ENCODE results near the gene LCOR.

The LCOR gene

DNA sequence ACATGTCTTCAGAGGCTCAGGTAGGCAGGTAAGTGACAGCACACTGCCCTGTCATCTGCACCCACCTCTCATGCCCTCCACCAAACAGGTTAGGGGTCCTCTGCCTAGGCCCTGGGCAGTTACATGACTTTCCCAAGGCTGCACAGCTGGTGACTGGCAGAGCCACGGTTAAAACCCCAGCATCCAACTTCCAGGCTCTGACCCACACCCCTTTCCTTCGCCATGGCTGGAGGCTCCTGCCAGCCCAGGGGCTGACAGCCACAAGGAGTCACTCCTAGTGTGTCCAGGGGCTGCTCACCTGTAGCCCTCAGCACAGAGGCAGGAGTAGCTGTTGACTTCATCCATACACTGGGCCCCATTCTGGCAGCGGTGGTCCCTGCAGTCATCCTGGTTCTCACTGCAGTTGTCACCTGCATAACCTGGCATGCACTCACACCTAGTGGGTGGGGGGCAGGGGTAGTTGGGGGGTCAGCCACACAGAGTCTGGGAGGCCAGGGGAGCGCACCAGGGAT, 178.7 kb downstream of the LCOR start:
- peaks cover 0 to 17% of the 10 kb centered on the region in 2 donors for H3K9me3 Mint-ChIP-seq
- no peaks in the 10 kb centered on the region for H3K27me3 Mint-ChIP-seq
- no peak overlapping the region for H3K27ac Mint-ChIP-seq
- no peak overlapping the region for H3K4me3 Mint-ChIP-seq
- no peak for DNase-seq
- no peak for ATAC-seq (replicated peaks)
- no peaks in the 10 kb centered on the region for H3K36me3 Mint-ChIP-seq (ENCODE audit: insufficient read depth)
- no peaks in the 10 kb centered on the region for H3K4me1 Mint-ChIP-seq (ENCODE audit: low read depth in 2 of 2)

GRCh38 chr10:97011397-97011796, 179.3 kb downstream of the LCOR start:
- Mint-ChIP-seq H3K27me3 (no peaks in the 10 kb centered on the region), H3K4me1 (ENCODE audit: low read depth in 2 of 2) (no peaks in the 10 kb centered on the region), H3K27ac (peak overlapping the region in 1 of 2 donors; percentile 24), H3K36me3 (ENCODE audit: insufficient read depth) (no peaks in the 10 kb centered on the region), H3K4me3 (no peak overlapping the region), H3K9me3 (peaks cover 0 to 15% of the 10 kb centered on the region in 2 donors)
- ATAC-seq (replicated peaks) (no peak), DNase-seq (no peak)

DNA sequence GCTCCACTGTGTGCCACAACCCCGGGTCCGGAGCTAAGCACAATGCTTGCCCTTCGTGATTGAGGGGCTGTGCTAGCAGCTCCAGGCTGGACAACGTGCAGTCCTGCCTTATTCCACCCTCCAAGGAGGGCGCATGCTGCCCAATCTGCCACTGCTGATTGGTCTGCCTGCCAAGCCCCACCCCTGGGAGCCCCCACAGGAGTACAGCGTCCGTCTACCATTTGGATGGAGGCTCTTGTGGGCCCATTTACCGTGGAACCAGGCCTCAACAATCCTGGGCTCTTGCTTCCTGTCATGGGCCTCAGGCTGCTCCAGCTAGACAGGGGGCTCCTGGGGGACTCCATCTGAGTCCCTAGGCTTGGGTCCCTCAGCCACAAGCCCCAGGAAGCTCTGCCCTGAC, 180.4 kb downstream of the LCOR start:
- ATAC-seq (replicated peaks) (no peak), DNase-seq (no peak)
- no peak overlapping the region for H3K4me3 Mint-ChIP-seq
- H3K4me1 Mint-ChIP-seq (ENCODE audit: low read depth in 2 of 2), result peaks cover 8% of the 10 kb centered on the region in 2 donors
- H3K27me3 Mint-ChIP-seq, result no peaks in the 10 kb centered on the region
- H3K36me3 Mint-ChIP-seq (ENCODE audit: insufficient read depth), result no peaks in the 10 kb centered on the region
- H3K9me3 Mint-ChIP-seq, result peaks cover 0 to 5% of the 10 kb centered on the region in 2 donors
- H3K27ac Mint-ChIP-seq, result no peak overlapping the region

GRCh38 chr10:97013568-97013967, 181.5 kb downstream of the LCOR start:
- Mint-ChIP-seq H3K9me3 (no peaks in the 10 kb centered on the region), H3K36me3 (ENCODE audit: insufficient read depth) (no peaks in the 10 kb centered on the region), H3K27me3 (no peaks in the 10 kb centered on the region), H3K4me1 (ENCODE audit: low read depth in 2 of 2) (peaks cover 8 to 9% of the 10 kb centered on the region in 2 donors), H3K4me3 (no peak overlapping the region), H3K27ac (no peak overlapping the region)
- DNase-seq (no peak), ATAC-seq (replicated peaks) (no peak)

DNA sequence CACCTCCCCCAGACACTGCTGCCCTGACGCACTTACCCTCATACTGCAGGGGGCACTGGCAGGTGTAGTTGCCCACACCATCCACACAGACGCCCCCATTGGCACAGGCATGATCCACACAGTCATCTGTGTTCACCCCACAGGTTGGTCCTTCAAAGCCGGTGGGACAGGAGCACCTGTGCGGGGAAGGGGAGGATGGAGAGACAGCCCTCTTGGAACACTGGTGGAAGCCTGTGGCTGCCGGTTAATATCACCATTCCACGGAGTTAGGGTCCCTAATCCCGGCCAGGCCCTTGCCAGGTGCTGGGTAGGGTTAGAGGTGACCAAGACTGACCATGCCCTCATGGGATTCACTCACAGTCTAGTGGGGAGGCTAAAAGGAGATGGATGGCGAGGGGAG, 181.9 kb downstream of the LCOR start:
- H3K36me3 Mint-ChIP-seq (ENCODE audit: insufficient read depth), result no peaks in the 10 kb centered on the region
- H3K4me1 Mint-ChIP-seq (ENCODE audit: low read depth in 2 of 2), result peaks cover 8 to 9% of the 10 kb centered on the region in 2 donors
- H3K4me3 Mint-ChIP-seq, result no peak overlapping the region
- H3K27me3 Mint-ChIP-seq, result no peaks in the 10 kb centered on the region
- DNase-seq (no peak), ATAC-seq (replicated peaks) (no peak)
- H3K9me3 Mint-ChIP-seq, result no peaks in the 10 kb centered on the region
- peak overlapping the region in 1 of 2 donors; percentile 72 for H3K27ac Mint-ChIP-seq

- DNase-seq (no peak), ATAC-seq (replicated peaks) (no peak)
- Mint-ChIP-seq H3K36me3 (ENCODE audit: insufficient read depth) (no peaks in the 10 kb centered on the region), H3K27me3 (no peaks in the 10 kb centered on the region), H3K27ac (peak overlapping the region in 1 of 2 donors; percentile 27), H3K4me1 (ENCODE audit: low read depth in 2 of 2) (peaks cover 8 to 9% of the 10 kb centered on the region in 2 donors), H3K4me3 (no peak overlapping the region), H3K9me3 (no peaks in the 10 kb centered on the region)
Observed at GRCh38 chr10:97015240-97015639, 183.1 kb downstream of the LCOR start.

- no peak for DNase-seq
- Mint-ChIP-seq H3K27me3 (no peaks in the 10 kb centered on the region), H3K36me3 (ENCODE audit: insufficient read depth) (no peaks in the 10 kb centered on the region), H3K27ac (peak overlapping the region; percentile 54 to 74), H3K4me1 (ENCODE audit: low read depth in 2 of 2) (peaks cover 8 to 9% of the 10 kb centered on the region in 2 donors), H3K4me3 (peak overlapping the region; percentile 66 to 70), H3K9me3 (no peaks in the 10 kb centered on the region)
- peak; percentile 41 for ATAC-seq (replicated peaks)
Observed at GRCh38 chr10:97016728-97017473, 184.8 kb downstream of the LCOR start.

DNA sequence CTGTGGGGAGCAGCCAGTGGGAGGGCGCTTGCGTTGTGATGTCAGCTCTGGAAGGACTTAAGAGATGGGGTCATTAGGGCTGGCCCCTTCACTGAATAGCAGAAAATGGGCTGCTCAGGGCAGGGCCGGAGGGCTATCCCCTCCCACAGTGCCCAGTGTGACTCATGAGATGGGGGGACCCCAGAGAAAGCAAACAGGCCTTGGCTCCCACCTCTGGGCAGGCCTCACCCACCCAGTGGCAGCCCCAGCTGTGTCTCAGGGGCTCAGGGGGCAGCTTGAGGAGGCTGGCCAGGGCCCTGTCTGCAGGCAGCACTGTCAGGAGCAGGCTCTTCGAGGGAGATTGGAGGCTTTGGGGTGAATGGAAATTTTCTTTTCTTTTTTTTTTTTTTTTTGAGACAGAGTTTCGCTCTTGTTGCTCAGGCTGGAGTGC, 185.4 kb downstream of the LCOR start:
- Mint-ChIP-seq H3K27me3 (no peaks in the 10 kb centered on the region), H3K27ac (peak overlapping the region; percentile 54 to 74), H3K9me3 (no peaks in the 10 kb centered on the region), H3K4me1 (ENCODE audit: low read depth in 2 of 2) (peaks cover 8 to 9% of the 10 kb centered on the region in 2 donors), H3K36me3 (ENCODE audit: insufficient read depth) (no peaks in the 10 kb centered on the region), H3K4me3 (no peak overlapping the region)
- DNase-seq, result no peak
- no peak for ATAC-seq (replicated peaks)

DNA sequence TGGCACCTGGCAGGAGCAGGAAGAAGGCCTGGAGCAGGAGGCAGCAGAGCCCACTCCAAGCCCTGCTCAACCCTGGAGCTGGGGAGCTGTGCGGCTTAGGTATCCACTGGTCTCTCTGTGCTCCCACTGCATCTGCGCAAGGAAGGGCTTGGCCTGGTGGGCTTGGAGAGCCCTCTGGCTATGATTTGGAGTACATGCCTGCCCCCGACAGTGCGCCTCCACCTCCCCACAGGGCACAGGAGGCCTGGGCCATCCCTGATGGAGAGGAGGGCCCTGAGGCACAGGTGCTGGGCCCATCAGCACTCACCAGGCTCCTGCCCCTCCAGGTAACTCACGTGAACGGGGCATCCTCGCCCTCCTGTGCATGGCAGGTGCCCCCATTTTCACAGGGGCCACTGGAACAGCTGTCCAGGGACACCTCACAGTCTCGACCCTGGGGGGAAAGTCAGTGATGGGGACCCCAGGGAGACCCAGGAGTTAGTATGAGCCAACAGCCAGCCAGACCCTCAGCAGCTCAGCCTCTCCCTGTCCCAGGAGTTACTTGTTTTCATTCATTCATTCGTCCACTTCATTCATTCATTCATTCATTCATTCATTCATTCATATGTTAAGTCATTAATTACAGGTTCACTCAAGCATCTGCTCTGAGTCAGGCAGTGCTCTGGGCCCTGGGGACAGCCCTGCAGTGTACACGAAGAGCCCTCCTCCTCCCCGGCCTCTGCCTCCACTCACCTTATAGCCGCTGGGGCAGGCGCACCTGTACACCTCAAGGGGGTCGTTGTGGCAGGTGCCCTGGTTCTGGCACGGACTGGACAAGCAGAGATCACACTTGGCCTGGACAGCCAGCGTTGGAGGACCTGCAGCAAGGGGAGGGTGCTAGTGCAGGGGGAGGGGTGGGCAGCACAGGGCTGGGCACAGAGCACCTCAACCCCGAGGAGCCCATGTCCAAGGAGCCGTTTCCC, 186.4 kb downstream of the LCOR start:
- no peak overlapping the region for H3K4me3 Mint-ChIP-seq
- peaks cover 8 to 9% of the 10 kb centered on the region in 2 donors for H3K4me1 Mint-ChIP-seq (ENCODE audit: low read depth in 2 of 2)
- H3K9me3 Mint-ChIP-seq, result no peaks in the 10 kb centered on the region
- peak overlapping the region in 1 of 2 donors; percentile 35 for H3K27ac Mint-ChIP-seq
- H3K36me3 Mint-ChIP-seq (ENCODE audit: insufficient read depth), result no peaks in the 10 kb centered on the region
- no peaks in the 10 kb centered on the region for H3K27me3 Mint-ChIP-seq
- no peak for DNase-seq
- ATAC-seq (replicated peaks), result no peak

DNA sequence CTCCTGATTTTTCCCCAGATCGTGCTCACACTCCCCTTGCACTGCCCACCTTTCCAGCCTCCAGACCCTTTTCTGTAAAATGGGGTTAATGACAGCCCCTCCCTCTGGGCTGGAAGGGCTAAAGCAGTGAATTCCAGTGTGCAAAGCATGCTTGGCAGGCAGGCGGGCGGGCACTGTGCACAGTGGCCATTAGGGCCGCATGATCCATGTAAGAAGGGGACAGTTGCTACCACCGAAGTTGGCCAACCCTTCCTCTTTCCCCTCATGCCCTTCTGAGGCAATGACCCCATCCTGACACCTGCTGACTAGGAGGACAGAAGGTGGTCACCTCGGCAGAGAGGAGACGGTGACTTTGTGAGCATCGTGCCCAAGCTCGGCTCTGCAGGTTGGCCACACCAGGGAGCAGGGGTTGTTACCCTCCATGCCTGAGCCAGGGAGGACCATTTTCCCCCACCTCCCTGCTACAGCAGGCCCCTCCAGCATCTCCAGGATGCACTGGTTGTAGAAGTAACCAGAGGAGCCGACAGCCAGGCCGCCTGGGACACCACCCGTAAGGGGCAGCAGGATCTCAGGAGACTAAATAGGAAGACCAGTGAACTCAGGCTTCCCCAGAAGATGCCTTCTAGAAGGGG, 187.2 kb downstream of the LCOR start:
- ATAC-seq (replicated peaks) (no peak), DNase-seq (no peak)
- no peaks in the 10 kb centered on the region for H3K36me3 Mint-ChIP-seq (ENCODE audit: insufficient read depth)
- no peak overlapping the region for H3K27ac Mint-ChIP-seq
- H3K9me3 Mint-ChIP-seq, result no peaks in the 10 kb centered on the region
- H3K4me3 Mint-ChIP-seq, result no peak overlapping the region
- H3K4me1 Mint-ChIP-seq (ENCODE audit: low read depth in 2 of 2), result peaks cover 8 to 9% of the 10 kb centered on the region in 2 donors
- no peaks in the 10 kb centered on the region for H3K27me3 Mint-ChIP-seq

DNA sequence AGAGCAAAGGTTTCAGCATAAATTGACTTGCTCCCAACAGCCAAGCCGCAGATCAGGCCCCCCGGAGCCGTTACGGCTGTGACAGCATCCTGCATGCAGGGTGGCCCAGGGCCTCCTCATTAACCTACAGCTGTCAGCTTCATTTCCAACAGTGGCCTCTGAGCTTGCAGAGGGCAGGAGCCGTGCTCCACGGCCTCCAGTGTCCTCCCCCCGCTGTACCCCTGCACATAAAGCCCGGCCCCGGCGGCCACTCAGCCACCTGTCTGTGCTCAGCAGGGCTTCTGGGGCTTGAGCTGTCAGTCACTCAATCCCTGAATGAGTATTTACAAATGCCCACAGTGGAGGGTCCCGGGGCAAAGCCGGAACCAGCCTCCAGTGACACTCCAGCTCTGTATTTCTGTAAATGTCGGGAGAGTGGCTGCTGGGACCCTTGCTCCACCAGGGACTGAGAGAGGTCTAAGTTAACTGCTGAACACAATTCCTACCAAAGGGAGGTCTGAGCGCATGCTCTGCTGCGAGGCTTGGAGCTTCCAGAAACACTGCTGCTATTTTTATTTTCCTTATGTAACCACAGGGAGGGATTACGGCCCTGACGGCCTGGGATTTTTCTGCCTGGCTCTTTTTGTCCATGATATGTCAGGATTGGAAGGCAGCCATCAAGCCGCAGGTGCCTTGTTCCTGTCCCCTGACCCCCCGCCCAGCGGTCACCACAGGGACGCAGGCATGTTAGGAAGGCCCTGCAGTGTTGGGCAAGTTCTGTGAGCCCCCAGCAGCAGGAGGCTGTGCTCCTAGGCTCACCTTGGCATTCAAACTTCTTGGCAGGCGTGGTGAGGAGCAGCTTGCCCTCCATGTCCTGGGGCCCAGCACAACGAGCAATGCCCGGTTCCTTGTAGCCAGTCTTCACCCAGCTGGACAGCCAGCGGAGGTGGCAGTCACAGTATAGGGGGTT, 188.6 kb downstream of the LCOR start:
- peaks cover 8 to 11% of the 10 kb centered on the region in 2 donors for H3K4me1 Mint-ChIP-seq (ENCODE audit: low read depth in 2 of 2)
- H3K27me3 Mint-ChIP-seq, result no peaks in the 10 kb centered on the region
- DNase-seq (no peak), ATAC-seq (replicated peaks) (no peak)
- no peaks in the 10 kb centered on the region for H3K9me3 Mint-ChIP-seq
- no peaks in the 10 kb centered on the region for H3K36me3 Mint-ChIP-seq (ENCODE audit: insufficient read depth)
- H3K4me3 Mint-ChIP-seq, result no peak overlapping the region
- H3K27ac Mint-ChIP-seq, result no peak overlapping the region

GRCh38 chr10:97022616-97023015, 190.5 kb downstream of the LCOR start:
- H3K4me3 Mint-ChIP-seq, result no peak overlapping the region
- H3K27ac Mint-ChIP-seq, result no peak overlapping the region
- DNase-seq (no peak), ATAC-seq (replicated peaks) (no peak)
- no peaks in the 10 kb centered on the region for H3K9me3 Mint-ChIP-seq
- H3K4me1 Mint-ChIP-seq (ENCODE audit: low read depth in 2 of 2), result peaks cover 0 to 2% of the 10 kb centered on the region in 2 donors
- H3K36me3 Mint-ChIP-seq (ENCODE audit: insufficient read depth), result no peaks in the 10 kb centered on the region
- H3K27me3 Mint-ChIP-seq, result no peaks in the 10 kb centered on the region
